Choroid plexus epithelial cell (primary cell): Measurements from ENCODE around the gene ZNF541.
"Not testable (repeated sequence)": the region's sequence is repeated elsewhere in the genome, so short reads cannot be mapped to it uniquely, and the experiment has no call there.

Experiments
- DNase-seq: peaks from one replicate; pipeline ENCODE4 v3.0.0-alpha.2; 2010; ENCODE audit warnings: low read depth
- H3K4me3 ChIP-seq: 2 replicates; pipeline ENCODE4 v1.5.1; 2011; ENCODE audit warnings: low read depth, mild to moderate bottlenecking, control low read depth, low read length, moderate library complexity
- TF ChIP-seq, protein P1 (sequence below): conservative IDR thresholded peaks from 2 replicates; pipeline ENCODE4 v1.5.1; 2011; ENCODE audit warnings: low read depth, mild to moderate bottlenecking, control low read depth, inconsistent platforms, low read length, moderate library complexity

The ZNF541 gene

GRCh38 chr19:47608074-47608918 lies 35.3 kb upstream of the ZNF541 start:
- TF ChIP-seq, protein P1, sequence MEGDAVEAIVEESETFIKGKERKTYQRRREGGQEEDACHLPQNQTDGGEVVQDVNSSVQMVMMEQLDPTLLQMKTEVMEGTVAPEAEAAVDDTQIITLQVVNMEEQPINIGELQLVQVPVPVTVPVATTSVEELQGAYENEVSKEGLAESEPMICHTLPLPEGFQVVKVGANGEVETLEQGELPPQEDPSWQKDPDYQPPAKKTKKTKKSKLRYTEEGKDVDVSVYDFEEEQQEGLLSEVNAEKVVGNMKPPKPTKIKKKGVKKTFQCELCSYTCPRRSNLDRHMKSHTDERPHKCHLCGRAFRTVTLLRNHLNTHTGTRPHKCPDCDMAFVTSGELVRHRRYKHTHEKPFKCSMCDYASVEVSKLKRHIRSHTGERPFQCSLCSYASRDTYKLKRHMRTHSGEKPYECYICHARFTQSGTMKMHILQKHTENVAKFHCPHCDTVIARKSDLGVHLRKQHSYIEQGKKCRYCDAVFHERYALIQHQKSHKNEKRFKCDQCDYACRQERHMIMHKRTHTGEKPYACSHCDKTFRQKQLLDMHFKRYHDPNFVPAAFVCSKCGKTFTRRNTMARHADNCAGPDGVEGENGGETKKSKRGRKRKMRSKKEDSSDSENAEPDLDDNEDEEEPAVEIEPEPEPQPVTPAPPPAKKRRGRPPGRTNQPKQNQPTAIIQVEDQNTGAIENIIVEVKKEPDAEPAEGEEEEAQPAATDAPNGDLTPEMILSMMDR = peak; percentile 43

DNA sequence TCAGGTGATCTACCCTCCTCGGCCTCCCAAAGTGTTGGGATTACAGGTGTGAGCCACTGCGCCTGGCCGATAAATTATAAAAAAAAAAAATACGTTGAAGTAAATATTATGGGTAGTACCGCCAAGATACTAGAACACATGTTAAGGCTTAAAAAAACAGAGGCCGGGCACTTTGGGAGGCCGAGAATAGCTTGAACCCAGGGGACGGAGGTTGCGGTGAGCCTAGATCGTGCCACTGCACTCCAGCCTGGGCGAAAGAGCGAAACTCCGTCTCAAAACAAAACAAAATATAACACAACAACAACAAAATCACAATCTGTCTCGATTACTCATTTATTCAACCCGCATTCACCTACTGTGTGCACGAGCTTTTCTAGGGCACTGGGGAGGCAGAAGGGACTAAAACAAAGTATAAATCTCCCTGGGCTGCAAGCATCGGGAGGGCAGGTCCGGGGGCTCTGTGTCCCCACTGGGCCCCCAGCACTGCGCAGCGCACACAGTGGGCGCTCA lies 34.7 kb upstream of the ZNF541 start:
- peak overlapping the region; percentile 95 for H3K4me3 ChIP-seq
- TF ChIP-seq, protein P1 = no peak
- DNase-seq = no peak

More at GRCh38 chr19:47608074-47608918, 35.3 kb upstream of the ZNF541 start:
- H3K4me3 ChIP-seq = peak overlapping the region; percentile 95
- peak; percentile 96 for DNase-seq

GRCh38 chr19:47603706-47604565 lies 31.0 kb upstream of the ZNF541 start:
- TF ChIP-seq, protein P1 = no peak
- no peak for DNase-seq
- H3K4me3 ChIP-seq = no peak overlapping the region

- TF ChIP-seq, protein P1 = no peak
- peak overlapping the region; percentile 66 for H3K4me3 ChIP-seq
- no peak for DNase-seq
Measured at GRCh38 chr19:47601180-47601904, 28.4 kb upstream of the ZNF541 start.

DNA sequence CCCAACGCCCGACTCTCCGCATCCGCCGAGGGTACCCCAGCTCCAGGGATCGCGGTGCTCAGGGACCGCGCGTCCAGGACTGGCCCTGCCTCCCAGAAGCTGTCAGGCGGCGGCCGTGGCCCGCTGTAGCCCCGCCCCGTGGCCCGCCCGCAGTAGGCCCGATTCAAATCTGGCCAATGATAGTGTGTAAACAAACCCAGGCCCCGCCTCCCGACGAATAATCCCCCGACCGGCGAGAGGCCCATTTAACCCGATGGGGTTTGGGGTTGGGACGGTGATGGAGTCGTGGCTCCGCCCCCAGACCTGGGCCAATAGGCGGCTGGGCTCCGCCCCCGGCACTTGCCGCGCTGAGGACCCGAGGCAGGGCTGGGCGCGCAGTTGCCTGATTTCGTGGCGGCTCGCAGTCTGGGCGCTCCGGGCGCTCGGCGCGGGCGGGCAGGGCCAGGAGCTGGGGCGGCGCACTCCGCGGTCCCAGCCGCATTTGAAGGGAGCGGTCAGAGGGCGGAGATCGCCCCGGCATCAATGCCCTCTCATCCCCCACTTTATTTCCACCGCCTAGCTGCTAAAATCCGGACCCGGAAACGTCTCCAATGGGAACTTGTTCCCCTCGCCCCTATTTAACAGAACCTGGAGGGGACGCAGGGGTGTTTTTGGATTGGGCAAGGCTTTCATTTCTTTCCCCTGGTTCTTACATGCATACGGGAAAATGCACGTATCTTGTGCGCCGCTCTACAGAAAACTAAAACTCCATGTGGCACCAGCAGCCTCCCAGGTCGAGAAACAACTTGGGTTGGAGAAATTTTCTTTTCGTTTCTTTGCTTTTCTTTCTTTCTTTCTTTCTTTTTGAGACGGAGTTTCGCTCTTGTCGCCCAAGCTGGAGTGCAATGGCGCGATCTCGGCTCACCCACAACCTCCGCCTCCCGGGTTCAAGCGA lies 27.6 kb upstream of the ZNF541 start:
- DNase-seq = peak; percentile 99
- peak overlapping the region; percentile 66 for H3K4me3 ChIP-seq
- TF ChIP-seq, protein P1 = no peak

- DNase-seq = not testable (repeated sequence)
- H3K4me3 ChIP-seq = peak overlapping the region; percentile 66
Measured at GRCh38 chr19:47599671-47600245, 26.8 kb upstream of the ZNF541 start.
